ENCODE data around the gene SH3BP4. TPM values are rescaled to one million over a fixed set of nuclear protein-coding genes. Genes with fewer than 3 reads are reported as not detected.

Gene SH3BP4
- total and polyA plus RNA-seq, 2 of the 13 experiments (the other 11 are each of a cell fraction or from before 2014, with no cell fraction given) = 34.6 to 99.1 TPM

DNA sequence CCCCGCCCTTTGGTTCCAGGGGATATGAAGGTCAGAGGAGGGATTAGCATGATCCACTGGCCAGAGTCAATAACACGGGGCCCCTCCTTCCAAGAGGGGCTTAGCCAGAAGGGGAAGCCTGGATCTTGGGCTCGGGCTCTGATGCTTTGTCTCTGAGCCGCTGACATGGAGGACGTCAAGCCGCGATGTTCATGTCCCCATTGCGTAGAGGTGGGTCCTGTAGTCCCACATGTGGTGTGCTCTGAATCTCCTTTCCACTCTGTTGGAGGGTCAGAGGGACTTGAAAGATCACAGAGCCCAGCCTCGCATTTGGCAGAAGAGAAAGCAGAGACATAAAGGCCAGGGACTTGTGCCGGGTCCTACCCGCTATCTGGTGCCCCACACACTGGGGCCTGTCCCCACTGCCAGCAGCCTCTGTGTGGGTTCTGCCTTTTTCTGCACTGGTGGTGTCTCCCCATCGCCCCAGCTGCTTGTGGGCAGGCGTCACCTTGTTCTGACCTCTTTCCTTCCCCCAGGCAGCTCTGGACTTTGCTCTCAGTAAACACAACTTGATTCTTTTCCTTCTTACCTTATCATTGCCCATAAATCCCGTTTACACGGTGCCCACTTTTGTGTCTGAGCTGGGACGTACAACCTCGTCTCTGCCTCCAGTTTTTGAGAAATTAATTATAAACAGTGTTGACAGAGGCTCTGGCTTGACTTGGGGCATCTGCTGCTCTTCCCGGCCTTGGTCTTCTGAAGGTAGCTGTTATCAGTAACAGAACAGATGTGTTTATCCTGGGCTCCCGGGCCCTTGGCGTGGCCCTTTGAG, 48.8 kb downstream of the SH3BP4 start (continued):
- TF ChIP-seq, protein P1, sequence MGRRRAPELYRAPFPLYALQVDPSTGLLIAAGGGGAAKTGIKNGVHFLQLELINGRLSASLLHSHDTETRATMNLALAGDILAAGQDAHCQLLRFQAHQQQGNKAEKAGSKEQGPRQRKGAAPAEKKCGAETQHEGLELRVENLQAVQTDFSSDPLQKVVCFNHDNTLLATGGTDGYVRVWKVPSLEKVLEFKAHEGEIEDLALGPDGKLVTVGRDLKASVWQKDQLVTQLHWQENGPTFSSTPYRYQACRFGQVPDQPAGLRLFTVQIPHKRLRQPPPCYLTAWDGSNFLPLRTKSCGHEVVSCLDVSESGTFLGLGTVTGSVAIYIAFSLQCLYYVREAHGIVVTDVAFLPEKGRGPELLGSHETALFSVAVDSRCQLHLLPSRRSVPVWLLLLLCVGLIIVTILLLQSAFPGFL (CRISPR knock-in tag; IDR thresholded peaks at IDR 0.05) = 0 out of 2 replicates have a peak, but pooled peaks have one; percentile 12
- no peak for TF ChIP-seq ZNF20 (CRISPR knock-in tag; IDR thresholded peaks at IDR 0.05)
- TF ChIP-seq, protein P2, sequence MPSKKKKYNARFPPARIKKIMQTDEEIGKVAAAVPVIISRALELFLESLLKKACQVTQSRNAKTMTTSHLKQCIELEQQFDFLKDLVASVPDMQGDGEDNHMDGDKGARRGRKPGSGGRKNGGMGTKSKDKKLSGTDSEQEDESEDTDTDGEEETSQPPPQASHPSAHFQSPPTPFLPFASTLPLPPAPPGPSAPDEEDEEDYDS (CRISPR knock-in tag; IDR thresholded peaks at IDR 0.05) = peak; percentile 48
- peak; percentile 91; the same call in 1 of the 2 replicates for TF ChIP-seq EEA1 (CRISPR knock-in tag; IDR thresholded peaks at IDR 0.05; ENCODE audit: borderline replicate concordance)
- TF ChIP-seq KLF9 (CRISPR knock-in tag; IDR thresholded peaks at IDR 0.05; ENCODE audit: low read depth) = no peak
- no peak; the same call in 1 of the 2 replicates for TF ChIP-seq ZNF180 (CRISPR knock-in tag; IDR thresholded peaks at IDR 0.05; ENCODE audit: borderline replicate concordance, low read depth)
- TF ChIP-seq TBP (CRISPR knock-in tag; IDR thresholded peaks at IDR 0.05) = no peak
- TF ChIP-seq, protein P3, sequence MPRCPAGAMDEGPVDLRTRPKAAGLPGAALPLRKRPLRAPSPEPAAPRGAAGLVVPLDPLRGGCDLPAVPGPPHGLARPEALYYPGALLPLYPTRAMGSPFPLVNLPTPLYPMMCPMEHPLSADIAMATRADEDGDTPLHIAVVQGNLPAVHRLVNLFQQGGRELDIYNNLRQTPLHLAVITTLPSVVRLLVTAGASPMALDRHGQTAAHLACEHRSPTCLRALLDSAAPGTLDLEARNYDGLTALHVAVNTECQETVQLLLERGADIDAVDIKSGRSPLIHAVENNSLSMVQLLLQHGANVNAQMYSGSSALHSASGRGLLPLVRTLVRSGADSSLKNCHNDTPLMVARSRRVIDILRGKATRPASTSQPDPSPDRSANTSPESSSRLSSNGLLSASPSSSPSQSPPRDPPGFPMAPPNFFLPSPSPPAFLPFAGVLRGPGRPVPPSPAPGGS (CRISPR knock-in tag; IDR thresholded peaks at IDR 0.05) = peak; percentile 33; the same call in 1 of the 2 replicates
- TF ChIP-seq ZKSCAN8 (CRISPR knock-in tag; IDR thresholded peaks at IDR 0.05; ENCODE audit: borderline replicate concordance) = no peak
- no peak for TF ChIP-seq RAD21 (CRISPR knock-in tag; IDR thresholded peaks at IDR 0.05)
- TF ChIP-seq ZNF350 (CRISPR knock-in tag; IDR thresholded peaks at IDR 0.05; ENCODE audit: borderline replicate concordance, low read depth) = 0 out of 2 replicates have a peak, but pooled peaks have one; percentile 49
- TF ChIP-seq, protein P4, sequence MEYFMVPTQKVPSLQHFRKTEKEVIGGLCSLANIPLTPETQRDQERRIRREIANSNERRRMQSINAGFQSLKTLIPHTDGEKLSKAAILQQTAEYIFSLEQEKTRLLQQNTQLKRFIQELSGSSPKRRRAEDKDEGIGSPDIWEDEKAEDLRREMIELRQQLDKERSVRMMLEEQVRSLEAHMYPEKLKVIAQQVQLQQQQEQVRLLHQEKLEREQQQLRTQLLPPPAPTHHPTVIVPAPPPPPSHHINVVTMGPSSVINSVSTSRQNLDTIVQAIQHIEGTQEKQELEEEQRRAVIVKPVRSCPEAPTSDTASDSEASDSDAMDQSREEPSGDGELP (IDR thresholded peaks at IDR 0.05; ENCODE audit: borderline replicate concordance, low read depth) = peak; percentile 83; the same call in 1 of the 2 replicates
- TF ChIP-seq ZFX (CRISPR knock-in tag; IDR thresholded peaks at IDR 0.05; ENCODE audit: low read depth) = peak; percentile 33; the same call in 1 of the 2 replicates
- TF ChIP-seq, protein P5, sequence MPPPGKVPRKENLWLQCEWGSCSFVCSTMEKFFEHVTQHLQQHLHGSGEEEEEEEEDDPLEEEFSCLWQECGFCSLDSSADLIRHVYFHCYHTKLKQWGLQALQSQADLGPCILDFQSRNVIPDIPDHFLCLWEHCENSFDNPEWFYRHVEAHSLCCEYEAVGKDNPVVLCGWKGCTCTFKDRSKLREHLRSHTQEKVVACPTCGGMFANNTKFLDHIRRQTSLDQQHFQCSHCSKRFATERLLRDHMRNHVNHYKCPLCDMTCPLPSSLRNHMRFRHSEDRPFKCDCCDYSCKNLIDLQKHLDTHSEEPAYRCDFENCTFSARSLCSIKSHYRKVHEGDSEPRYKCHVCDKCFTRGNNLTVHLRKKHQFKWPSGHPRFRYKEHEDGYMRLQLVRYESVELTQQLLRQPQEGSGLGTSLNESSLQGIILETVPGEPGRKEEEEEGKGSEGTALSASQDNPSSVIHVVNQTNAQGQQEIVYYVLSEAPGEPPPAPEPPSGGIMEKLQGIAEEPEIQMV (CRISPR knock-in tag; IDR thresholded peaks at IDR 0.05; ENCODE audit: low read depth) = 0 out of 2 replicates have a peak, but pooled peaks have one; percentile 9
- TF ChIP-seq ZNF556 (CRISPR knock-in tag; IDR thresholded peaks at IDR 0.05; ENCODE audit: borderline replicate concordance) = no peak
- TF ChIP-seq TCF7 (IDR thresholded peaks at IDR 0.05; ENCODE audit: low read depth) = peak; percentile 0; the same call in 1 of the 2 replicates
- TF ChIP-seq, protein P6, sequence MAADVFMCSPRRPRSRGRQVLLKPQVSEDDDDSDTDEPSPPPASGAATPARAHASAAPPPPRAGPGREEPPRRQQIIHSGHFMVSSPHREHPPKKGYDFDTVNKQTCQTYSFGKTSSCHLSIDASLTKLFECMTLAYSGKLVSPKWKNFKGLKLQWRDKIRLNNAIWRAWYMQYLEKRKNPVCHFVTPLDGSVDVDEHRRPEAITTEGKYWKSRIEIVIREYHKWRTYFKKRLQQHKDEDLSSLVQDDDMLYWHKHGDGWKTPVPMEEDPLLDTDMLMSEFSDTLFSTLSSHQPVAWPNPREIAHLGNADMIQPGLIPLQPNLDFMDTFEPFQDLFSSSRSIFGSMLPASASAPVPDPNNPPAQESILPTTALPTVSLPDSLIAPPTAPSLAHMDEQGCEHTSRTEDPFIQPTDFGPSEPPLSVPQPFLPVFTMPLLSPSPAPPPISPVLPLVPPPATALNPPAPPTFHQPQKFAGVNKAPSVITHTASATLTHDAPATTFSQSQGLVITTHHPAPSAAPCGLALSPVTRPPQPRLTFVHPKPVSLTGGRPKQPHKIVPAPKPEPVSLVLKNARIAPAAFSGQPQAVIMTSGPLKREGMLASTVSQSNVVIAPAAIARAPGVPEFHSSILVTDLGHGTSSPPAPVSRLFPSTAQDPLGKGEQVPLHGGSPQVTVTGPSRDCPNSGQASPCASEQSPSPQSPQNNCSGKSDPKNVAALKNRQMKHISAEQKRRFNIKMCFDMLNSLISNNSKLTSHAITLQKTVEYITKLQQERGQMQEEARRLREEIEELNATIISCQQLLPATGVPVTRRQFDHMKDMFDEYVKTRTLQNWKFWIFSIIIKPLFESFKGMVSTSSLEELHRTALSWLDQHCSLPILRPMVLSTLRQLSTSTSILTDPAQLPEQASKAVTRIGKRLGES (CRISPR knock-in tag; IDR thresholded peaks at IDR 0.05; ENCODE audit: borderline replicate concordance) = no peak

All from HepG2 (cell line).